HFFc6 (cell line): ENCODE data around the gene TMIGD1. TPM values are rescaled to one million over a fixed set of nuclear protein-coding genes. Genes with fewer than 3 reads are reported as not detected.

Experiments used
- DNase-seq: peaks from one replicate; pipeline ENCODE4 v3.0.0-alpha.2; 2018
- H3K27ac Mint-ChIP-seq: 2 replicates; pipeline ENCODE4 v1.8.0; 2020; ENCODE audit warnings: mild to moderate bottlenecking, mixed read lengths
- H3K27me3 Mint-ChIP-seq: 2 replicates; pipeline ENCODE4 v1.8.0; 2021; ENCODE audit warnings: mild to moderate bottlenecking, moderate library complexity, mixed read lengths; ENCODE audit not compliant: insufficient read depth
- H3K36me3 Mint-ChIP-seq: 2 replicates; pipeline ENCODE4 v1.8.0; 2021; ENCODE audit warnings: low read depth, mixed read lengths
- H3K4me1 Mint-ChIP-seq: 2 replicates; pipeline ENCODE4 v1.8.0; 2020; ENCODE audit warnings: low read depth, mixed read lengths
- H3K4me3 Mint-ChIP-seq: 2 replicates; pipeline ENCODE4 v1.8.0; 2020; ENCODE audit warnings: mild to moderate bottlenecking, moderate library complexity, mixed read lengths
- H3K9me3 Mint-ChIP-seq: 2 replicates; pipeline ENCODE4 v1.8.0; 2020; ENCODE audit warnings: mild to moderate bottlenecking, mixed read lengths
- CTCF ChIP-seq: fragments of 200-600 bp; sonication (generic); IDR thresholded peaks from 2 replicates; pipeline ENCODE4 v1.5.0; 2021; ENCODE audit warnings: antibody characterized with exemption, mild to moderate bottlenecking
- total RNA-seq, 6 experiments: library from RNA; stranded (reverse); fragmentation: NEBNext Ultra II Directional; extraction: Animal tissue kit (Norgen Biotek cat#: 25700); gene quantifications; 2 replicates in 1 of 6; 3 replicates in 5 of 6; pipeline ENCODE4 v1.2.3, GENCODE V29; 2021

Gene TMIGD1
- total RNA-seq, 6 experiments from 2014 or later: not detected

- DNase-seq: peak; percentile 30
- peak overlapping the region; percentile 39 for H3K27ac Mint-ChIP-seq
- no peaks in the 10 kb centered on the region; the same call in 1 of the 2 replicates for H3K27me3 Mint-ChIP-seq
- peaks cover 5% of the 10 kb centered on the region; the same call in 1 of the 2 replicates for H3K36me3 Mint-ChIP-seq
- no peaks in the 10 kb centered on the region for H3K9me3 Mint-ChIP-seq
- peaks cover 13% of the 10 kb centered on the region for H3K4me1 Mint-ChIP-seq
- no peak for TF ChIP-seq CTCF
- H3K4me3 Mint-ChIP-seq: peak overlapping the region; percentile 62
These were observed 41.5 kb downstream of the TMIGD1 start for GRCh38 chr17:30292286-30292858.

- no peaks in the 10 kb centered on the region; the same call in 1 of the 2 replicates for H3K27me3 Mint-ChIP-seq
- H3K36me3 Mint-ChIP-seq: peaks cover 5% of the 10 kb centered on the region; the same call in 1 of the 2 replicates
- peaks cover 13% of the 10 kb centered on the region for H3K4me1 Mint-ChIP-seq
- H3K27ac Mint-ChIP-seq: peak within 1 kb of the TSS; percentile 83
- peak; percentile 46 for DNase-seq
- H3K4me3 Mint-ChIP-seq: peak within 1 kb of the TSS; percentile 98
- TF ChIP-seq CTCF: no peak
- H3K9me3 Mint-ChIP-seq: no peaks in the 10 kb centered on the region
These were observed 42.1 kb downstream of the TMIGD1 start, which contains the start of gene BLMH for GRCh38 chr17:30291543-30292285. TSS of gene BLMH (minus strand) at chr17:30291944. CDS start at chr17:30291819, 125 bp downstream.

- no peak for DNase-seq
- Mint-ChIP-seq H3K27ac (peak overlapping the region; percentile 83), H3K9me3 (no peaks in the 10 kb centered on the region), H3K4me3 (peak overlapping the region; percentile 98), H3K4me1 (peaks cover 13% of the 10 kb centered on the region), H3K36me3 (peaks cover 5% of the 10 kb centered on the region; the same call in 1 of the 2 replicates), H3K27me3 (no peaks in the 10 kb centered on the region; the same call in 1 of the 2 replicates)
- TF ChIP-seq CTCF: no peak
These were observed 42.9 kb downstream of the TMIGD1 start for GRCh38 chr17:30290696-30291542.

- Mint-ChIP-seq H3K27me3 (no peaks in the 10 kb centered on the region; the same call in 1 of the 2 replicates), H3K36me3 (peaks cover 5% of the 10 kb centered on the region; the same call in 1 of the 2 replicates), H3K4me3 (peak overlapping the region; percentile 98; the same call in 1 of the 2 replicates), H3K27ac (no peak overlapping the region), H3K4me1 (peaks cover 13% of the 10 kb centered on the region), H3K9me3 (no peaks in the 10 kb centered on the region)
- no peak for TF ChIP-seq CTCF
- no peak for DNase-seq
These were observed 43.8 kb downstream of the TMIGD1 start for GRCh38 chr17:30290077-30290476.

GRCh38 chr17:30279156-30279555 is 54.7 kb downstream of the TMIGD1 start:
- no peaks in the 10 kb centered on the region; the same call in 1 of the 2 replicates for H3K27me3 Mint-ChIP-seq
- H3K36me3 Mint-ChIP-seq: 0 out of 2 replicates have a peak, but pooled peaks cover 5% of the 10 kb centered on the region
- no peak overlapping the region for H3K4me3 Mint-ChIP-seq
- no peaks in the 10 kb centered on the region for H3K9me3 Mint-ChIP-seq
- no peak overlapping the region for H3K27ac Mint-ChIP-seq
- DNase-seq: no peak
- no peak for TF ChIP-seq CTCF
- no peaks in the 10 kb centered on the region; the same call in 1 of the 2 replicates for H3K4me1 Mint-ChIP-seq
